ENCODE results near the gene DEPDC1B.
"Not testable (repeated sequence)": the region's sequence is repeated elsewhere in the genome, so short reads cannot be mapped to it uniquely, and the experiment has no call there.

The DEPDC1B gene

DNA sequence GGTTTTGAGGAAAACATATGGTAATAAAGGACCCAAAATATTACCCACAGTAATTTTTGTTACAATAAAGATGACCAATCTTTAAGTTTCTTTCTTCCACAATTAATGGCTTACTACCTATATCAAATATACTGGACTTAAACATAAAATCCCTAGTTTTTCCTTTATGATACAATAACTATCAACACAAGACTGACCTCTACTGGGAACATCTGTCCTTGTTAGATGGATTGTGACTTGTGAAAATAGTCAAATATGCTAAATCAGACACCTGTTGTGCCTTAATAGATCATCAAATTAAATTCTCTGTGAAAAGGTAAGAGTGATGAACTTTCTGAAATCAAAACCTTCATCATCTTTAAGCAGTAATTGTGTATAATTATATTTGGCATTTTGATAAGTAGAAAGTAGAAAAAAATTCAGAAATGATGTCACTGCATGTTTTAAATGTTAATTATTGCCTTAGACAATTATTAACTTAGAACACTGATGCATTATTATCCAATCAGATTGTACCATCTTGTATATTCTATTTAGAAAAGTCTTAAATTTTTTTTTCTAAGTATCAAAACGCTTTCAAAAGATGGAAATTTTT lies 113.6 kb downstream of the DEPDC1B start:
- no peak for DNase-seq (ENCODE audit: extremely low read depth in 1 of 2, low read depth in 1 of 2)

DNA sequence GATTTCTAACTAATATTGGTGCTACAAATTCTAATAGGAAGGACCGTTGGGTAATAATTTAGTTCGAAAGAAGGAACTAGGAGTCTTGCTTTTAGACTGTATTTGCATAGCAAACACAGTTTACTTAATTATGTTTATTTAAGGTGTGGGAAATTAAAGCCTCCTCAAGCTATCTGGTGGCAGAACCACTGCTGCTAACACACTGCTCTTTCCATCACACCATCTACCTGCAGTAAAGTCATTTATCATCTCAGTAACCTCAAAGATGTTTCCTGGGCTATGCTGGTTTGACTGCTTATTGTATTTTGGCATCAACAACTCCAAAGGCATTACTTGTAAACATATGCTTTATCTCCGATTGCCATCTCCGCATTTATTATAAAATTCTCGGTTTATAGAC lies 114.3 kb downstream of the DEPDC1B start:
- no peak for DNase-seq (ENCODE audit: extremely low read depth in 1 of 2, low read depth in 1 of 2)

DNA sequence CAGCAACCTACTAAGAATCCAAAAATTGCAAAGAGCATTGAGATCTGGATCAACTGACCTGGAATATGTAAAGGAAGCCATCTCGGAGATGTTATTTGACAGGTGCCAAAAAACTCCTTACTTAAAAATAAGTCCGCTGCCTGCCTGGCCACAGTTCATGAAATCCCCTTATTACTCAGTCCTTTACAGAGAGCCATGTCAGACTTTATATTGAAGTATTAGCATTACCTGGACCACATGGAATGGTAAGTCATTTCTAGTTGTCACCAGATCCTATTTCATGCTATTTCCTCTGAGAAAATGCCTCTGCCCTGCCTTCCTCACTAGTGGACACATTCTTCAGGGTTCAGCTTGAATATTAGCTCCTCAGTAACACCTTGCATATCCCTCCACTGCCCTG lies 115.7 kb downstream of the DEPDC1B start:
- DNase-seq (ENCODE audit: extremely low read depth in 1 of 2, low read depth in 1 of 2): no peak

DNA sequence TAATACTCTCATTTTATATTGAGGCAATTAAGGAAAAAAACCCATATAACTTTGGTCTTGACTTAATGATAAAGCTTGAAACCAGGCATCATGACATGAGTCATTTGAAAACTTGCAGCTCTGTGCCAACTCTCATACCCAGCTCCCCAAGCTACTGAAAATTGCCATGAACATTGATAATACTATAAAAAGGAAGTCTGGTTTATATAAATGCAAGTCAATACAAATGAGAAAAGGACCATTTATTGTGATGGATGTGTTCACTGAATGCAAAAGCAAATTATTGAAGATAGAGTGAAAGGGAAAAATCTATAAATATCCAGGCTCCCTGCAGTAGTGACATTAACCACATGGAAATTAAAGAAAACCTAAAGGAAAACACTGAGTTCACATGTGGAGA lies 116.3 kb downstream of the DEPDC1B start:
- DNase-seq (ENCODE audit: extremely low read depth in 1 of 2, low read depth in 1 of 2): no peak

DNA sequence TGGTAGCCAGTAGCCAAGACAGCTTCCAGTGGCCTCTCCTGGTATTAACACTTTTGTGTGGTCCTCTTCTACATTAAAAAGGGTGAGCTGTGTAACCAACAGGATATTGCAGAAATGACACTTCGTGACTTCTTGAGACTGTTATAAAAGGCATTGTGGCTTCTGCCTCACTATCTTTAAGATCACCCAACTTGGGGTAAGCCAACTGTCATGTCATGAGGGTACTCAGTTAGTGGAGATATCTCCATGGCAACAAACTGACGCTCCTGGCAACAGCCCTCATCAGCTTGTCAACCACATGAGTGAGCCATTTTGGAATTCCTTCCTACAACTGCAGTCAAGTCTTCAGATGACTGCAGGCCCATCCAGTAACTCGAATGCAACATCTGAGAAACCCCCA lies 121.7 kb downstream of the DEPDC1B start:
- DNase-seq (ENCODE audit: extremely low read depth in 1 of 2, low read depth in 1 of 2): no peak

DNA sequence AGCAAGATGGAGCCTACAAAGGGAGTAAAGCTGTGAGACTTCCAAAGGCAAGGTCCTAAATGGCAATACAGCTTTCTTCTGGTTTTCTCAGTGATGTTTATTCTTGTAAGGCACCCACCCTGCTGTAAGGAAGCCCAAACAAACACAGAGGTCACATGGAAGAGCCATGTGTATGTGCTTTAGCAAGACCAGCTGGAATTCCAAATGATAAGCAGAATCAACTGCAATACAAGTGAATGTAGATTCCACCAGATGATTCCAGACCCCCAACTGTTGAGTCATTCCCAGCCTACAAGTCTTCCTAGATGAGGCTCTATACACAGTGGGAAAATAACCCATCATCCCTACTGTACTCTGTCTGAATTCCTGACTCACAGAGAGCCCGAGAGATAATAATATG lies 122.8 kb downstream of the DEPDC1B start:
- no peak for DNase-seq (ENCODE audit: extremely low read depth in 1 of 2, low read depth in 1 of 2)

DNA sequence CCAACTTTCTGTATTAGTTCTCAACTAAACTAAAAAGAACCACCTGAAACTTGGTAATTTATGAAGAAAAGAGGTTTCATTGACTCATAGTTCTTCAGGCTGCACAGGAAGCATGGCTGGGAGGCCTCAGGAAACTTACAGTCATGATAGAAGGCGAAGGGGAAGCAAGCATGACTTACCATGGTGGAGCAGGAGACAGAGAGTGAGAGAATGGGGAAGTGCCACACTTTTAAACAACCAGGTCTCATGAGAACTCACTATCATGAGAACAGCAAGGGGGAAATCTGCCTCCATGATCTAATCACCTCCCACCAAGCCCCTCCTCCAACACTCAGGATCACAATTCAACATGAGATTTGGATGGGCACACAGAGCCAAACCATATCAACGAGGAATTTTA lies 123.5 kb downstream of the DEPDC1B start:
- DNase-seq (ENCODE audit: extremely low read depth in 1 of 2, low read depth in 1 of 2): no peak

DNA sequence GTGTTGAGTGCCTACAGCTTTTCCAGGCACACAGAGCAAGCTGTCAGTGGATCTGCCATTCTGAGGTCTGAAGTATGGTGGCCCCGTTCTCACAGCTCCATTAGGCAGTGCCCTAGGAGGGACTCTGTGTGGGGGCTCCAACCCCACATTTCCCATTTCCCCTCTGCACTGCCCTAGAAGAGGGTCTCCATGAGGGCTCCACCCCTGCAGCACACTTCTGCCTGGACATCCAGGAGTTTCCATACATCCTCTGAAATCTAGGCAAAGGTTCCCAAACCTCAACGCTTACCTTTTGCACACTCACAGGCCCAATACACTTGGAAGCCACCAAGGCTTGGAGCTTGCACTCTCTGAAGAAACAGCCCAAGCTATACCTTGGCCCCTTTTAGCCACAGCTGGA lies 131.3 kb downstream of the DEPDC1B start:
- no peak for DNase-seq (ENCODE audit: extremely low read depth in 1 of 2, low read depth in 1 of 2)

DNA sequence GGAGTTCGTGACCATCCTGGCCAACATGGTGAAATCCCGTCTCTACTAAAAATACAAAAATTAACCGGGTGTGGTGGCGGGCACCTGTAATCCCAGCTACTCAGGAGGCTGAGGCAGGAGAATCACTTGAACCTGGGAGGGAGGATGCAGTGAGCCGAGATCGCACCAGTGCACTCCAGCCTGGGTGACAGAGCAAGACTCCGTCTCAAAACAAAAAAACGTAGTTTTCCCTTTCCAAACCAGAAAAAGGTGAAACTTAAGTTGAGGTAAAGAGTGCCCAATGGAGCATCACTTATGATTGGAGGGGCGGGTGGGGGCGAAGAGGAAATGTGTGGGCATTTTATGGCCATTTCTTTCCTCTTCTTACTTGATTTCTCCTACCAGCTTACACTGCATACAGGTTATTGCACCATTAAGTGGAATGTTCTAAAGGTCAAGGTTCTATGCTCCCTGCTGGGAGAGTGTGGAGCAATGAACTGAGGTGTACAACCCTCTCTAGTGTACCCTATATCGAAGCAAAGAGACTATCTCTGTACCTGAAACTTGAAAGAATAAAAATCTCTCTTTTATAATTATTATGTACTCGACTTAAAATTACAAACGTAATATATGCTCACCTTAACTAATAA lies 136.2 kb downstream of the DEPDC1B start:
- DNase-seq (ENCODE audit: extremely low read depth in 1 of 2, low read depth in 1 of 2): no peak

DNA sequence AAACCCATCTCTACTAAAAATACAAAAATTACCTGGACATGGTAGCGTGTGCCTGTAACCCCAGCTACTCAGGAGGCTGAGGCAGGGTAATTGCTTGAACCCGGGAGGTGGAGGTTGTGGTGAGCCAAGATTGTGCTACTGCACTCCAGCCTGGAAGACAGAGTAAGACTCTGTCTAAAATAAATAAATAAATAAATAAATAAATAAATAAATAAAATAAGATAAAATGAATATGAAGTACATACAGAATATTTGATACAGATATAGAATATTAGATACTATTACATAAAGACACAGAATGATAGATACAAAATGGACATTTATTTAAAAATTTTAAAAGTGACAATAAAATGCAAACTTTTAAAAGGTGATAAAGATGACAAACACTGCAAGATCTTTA lies 146.7 kb downstream of the DEPDC1B start:
- DNase-seq (ENCODE audit: extremely low read depth in 1 of 2, low read depth in 1 of 2): not testable (repeated sequence)

DNA sequence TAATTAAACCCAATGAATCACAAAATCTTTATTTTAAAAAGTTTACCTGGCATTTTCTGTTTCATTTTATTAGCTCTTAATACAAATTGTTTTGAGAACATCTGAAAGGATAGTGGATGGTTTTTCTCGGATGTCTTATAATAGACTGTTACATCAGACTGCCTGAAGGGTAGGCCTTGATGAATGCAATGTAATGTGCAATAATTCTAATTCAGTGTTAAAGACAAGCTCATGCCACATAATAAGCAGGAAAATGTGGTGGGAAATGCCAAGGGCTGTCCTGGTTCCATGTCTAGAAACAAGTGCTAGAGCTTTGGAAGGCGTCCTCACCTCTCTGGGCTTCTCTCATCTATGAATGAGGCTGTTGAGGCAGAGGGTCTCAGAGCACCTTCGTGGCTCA lies 148.1 kb downstream of the DEPDC1B start:
- no peak for DNase-seq (ENCODE audit: extremely low read depth in 1 of 2, low read depth in 1 of 2)

DNA sequence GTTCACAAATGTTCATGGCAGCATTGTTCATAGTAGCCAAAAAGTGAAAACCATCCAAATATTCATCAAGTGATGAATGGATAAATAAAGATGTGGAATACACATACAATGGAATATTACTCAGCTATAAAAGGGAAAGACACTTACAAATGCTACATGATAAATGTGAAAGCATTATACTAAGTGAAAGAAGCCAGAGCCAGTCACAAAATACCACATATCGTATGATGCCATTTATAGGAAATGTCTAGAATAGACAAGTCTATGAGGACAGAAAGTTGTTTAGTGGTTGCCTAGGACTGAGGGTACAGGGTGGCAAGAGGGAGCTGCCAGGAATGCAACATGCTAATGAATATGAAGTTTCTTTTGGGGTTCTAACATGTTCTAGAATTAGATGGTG lies 148.7 kb downstream of the DEPDC1B start:
- DNase-seq (ENCODE audit: extremely low read depth in 1 of 2, low read depth in 1 of 2): no peak

DNA sequence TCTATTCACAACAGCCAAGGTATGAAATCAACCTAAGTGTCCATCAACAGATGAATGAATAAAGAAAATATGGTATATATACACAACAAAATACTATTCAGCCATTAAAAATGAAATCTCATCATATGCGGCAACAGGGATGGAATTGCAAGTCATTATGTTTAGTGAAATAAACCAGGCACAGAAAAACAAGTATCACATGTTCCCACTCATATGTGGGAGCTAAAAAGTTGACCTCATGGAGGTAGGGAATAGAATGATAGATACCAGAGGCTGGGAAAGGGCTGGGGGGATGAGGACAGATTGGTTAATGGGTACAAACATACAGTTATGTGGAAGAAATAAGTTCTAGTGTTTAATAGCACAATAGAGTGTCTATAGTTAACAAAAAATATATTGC lies 149.7 kb downstream of the DEPDC1B start:
- DNase-seq (ENCODE audit: extremely low read depth in 1 of 2, low read depth in 1 of 2): no peak

DNA sequence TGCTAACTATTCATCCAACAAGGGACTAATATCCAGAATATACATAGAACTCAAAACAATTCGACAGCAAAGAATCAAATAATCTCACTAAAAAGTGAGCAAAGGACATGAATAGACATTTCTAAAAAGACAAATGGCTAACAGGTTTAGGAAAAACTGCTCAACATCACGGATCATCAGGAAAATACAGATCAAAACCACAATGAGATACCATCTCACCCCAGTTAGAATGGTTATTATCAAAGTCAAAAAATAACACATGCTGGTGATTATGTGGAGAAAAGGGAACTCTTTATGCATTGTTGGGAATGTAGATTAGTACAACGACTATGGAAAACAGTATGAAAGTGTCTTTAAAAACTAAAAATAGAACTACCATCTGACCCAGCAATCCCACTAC lies 150.1 kb downstream of the DEPDC1B start:
- no peak for DNase-seq (ENCODE audit: extremely low read depth in 1 of 2, low read depth in 1 of 2)
